Testis (tissue), 3 donors: ENCODE measurements around the gene UBTF. TPM values are rescaled to one million over a fixed set of nuclear protein-coding genes. Genes with fewer than 3 reads are reported as not detected.

Experiments used
- DNase-seq: peaks from one replicate; pipeline ENCODE4 v3.0.0-alpha.2; 2019
- H3K27ac ChIP-seq, 2 donors: fragments of 200-600 bp; sonication (generic); one replicate each; pipeline ENCODE4 v1.5.1; 2019
- H3K27me3 ChIP-seq: fragments of 200-600 bp; sonication (generic); one replicate; pipeline ENCODE4 v1.5.1; 2019
- H3K36me3 ChIP-seq: fragments of 200-600 bp; sonication (generic); one replicate; pipeline ENCODE4 v1.5.1; 2017; ENCODE audit warnings: low read depth; ENCODE audit errors: missing control alignments
- H3K4me1 ChIP-seq: fragments of 200-600 bp; sonication (generic); one replicate; pipeline ENCODE4 v1.5.1; 2019
- H3K4me3 ChIP-seq, 2 donors: fragments of 200-600 bp; sonication (generic); one replicate each; pipeline ENCODE4 v1.5.1; 2017 to 2019
- H3K9me3 ChIP-seq: fragments of 200-600 bp; sonication (generic); one replicate; pipeline ENCODE4 v1.5.1; 2017
- CTCF ChIP-seq, 3 experiments: fragments of 450-650 bp in 2 of 3; fragments of 200-600 bp in 1 of 3; sonication (generic) in 1 of 3; IDR thresholded peaks; one replicate each; pipeline ENCODE4 v1.5.1; 2016 to 2019; ENCODE audit warnings: antibody characterized with exemption in 3 of 3, mild to moderate bottlenecking in 2 of 3, moderate library complexity in 1 of 3
- POLR2A ChIP-seq: fragments of 450-650 bp; IDR thresholded peaks from one replicate; pipeline ENCODE4 v1.6.1; 2017; ENCODE audit warnings: antibody characterized with exemption, mild to moderate bottlenecking, moderate library complexity
- WGBS, 2 donors: methylation state at CpG; one replicate each; pipeline ENCODE4 v1.1.5; 2018; 5-methylcytosine and 5-hydroxymethylcytosine counted together
- intact Hi-C: fragments of 100-400 bp; cut with DNase I; formaldehyde crosslinking; loops from one replicate; pipeline ENCODE4 v1.15.1; 2023; ENCODE audit warnings: low total_unique reads
- polyA plus RNA-seq: library from polyadenylated mRNA; stranded (reverse); fragments of 350-450 nt; fragmentation: Illumina TruSeq; extraction: RNeasy Lipid Tissue Mini Kit (QIAGEN cat#74804); gene quantifications from one replicate; pipeline ENCODE4 v1.2.3, GENCODE V29; 2014; ENCODE audit warnings: low read depth, low replicate concordance; ENCODE audit not compliant: insufficient read depth
- total RNA-seq, 2 donors: library from RNA; depleted of rRNA; stranded (reverse); fragments of >200 nt; gene quantifications; one replicate each; pipeline ENCODE4 v1.2.3, GENCODE V29; 2016

The UBTF gene
- total and polyA plus RNA-seq, 3 donors from 2014 or later: 54.2 to 78.7 (median 69.6) TPM

GRCh38 chr17:44184212-44184810 is 35.2 kb downstream of the UBTF start:
- H3K36me3 ChIP-seq: no peaks in the 10 kb centered on the region
- WGBS, 2 donors: 82 to 91% methylated on average over 8 of the region's 8 CpGs
- H3K27ac ChIP-seq: peak overlapping the region in 1 of 2 donors; percentile 36
- TF ChIP-seq POLR2A: no peak
- no peak for TF ChIP-seq CTCF (IDR thresholded peaks at IDR 0.05)
- intact Hi-C loops: no loop called here
- H3K9me3 ChIP-seq: no peaks in the 10 kb centered on the region
- no peaks in the 10 kb centered on the region for H3K27me3 ChIP-seq
- H3K4me1 ChIP-seq: peaks cover 34% of the 10 kb centered on the region
- H3K4me3 ChIP-seq: no peak overlapping the region
- DNase-seq: no peak

- H3K9me3 ChIP-seq: no peaks in the 10 kb centered on the region
- H3K36me3 ChIP-seq: no peaks in the 10 kb centered on the region
- H3K27me3 ChIP-seq: no peaks in the 10 kb centered on the region
- peak overlapping the region; percentile 19 to 26 for H3K27ac ChIP-seq
- TF ChIP-seq POLR2A: no peak
- no peak for TF ChIP-seq CTCF (IDR thresholded peaks at IDR 0.05)
- intact Hi-C loops: no loop called here
- H3K4me1 ChIP-seq: peaks cover 29% of the 10 kb centered on the region
- WGBS, 2 donors: 84 to 88% methylated on average over 2 of the region's 2 CpGs
- DNase-seq: no peak
- H3K4me3 ChIP-seq: no peak overlapping the region
Measured at GRCh38 chr17:44183024-44183423, 36.5 kb downstream of the UBTF start.

- no peak overlapping the region for H3K27ac ChIP-seq
- intact Hi-C loops: no loop called here
- H3K4me1 ChIP-seq: peaks cover 9% of the 10 kb centered on the region
- no peak overlapping the region for H3K4me3 ChIP-seq
- H3K27me3 ChIP-seq: no peaks in the 10 kb centered on the region
- no peaks in the 10 kb centered on the region for H3K36me3 ChIP-seq
- WGBS, 2 donors: 86 to 92% methylated on average over 8 to 12 of the region's 14 CpGs
- TF ChIP-seq CTCF (IDR thresholded peaks at IDR 0.05): no peak
- TF ChIP-seq POLR2A: no peak
- no peak for DNase-seq
- H3K9me3 ChIP-seq: no peaks in the 10 kb centered on the region
Measured at GRCh38 chr17:44178133-44178532, 41.3 kb downstream of the UBTF start.

- intact Hi-C loops: no loop called here
- WGBS, 2 donors: 60 to 93% methylated on average over 1 to 4 of the region's 4 CpGs
- TF ChIP-seq POLR2A (no peak), CTCF (IDR thresholded peaks at IDR 0.05) (no peak)
- no peak for DNase-seq
- H3K27me3 ChIP-seq: no peaks in the 10 kb centered on the region
- H3K4me1 ChIP-seq: peaks cover 7% of the 10 kb centered on the region
- H3K9me3 ChIP-seq: no peaks in the 10 kb centered on the region
- H3K4me3 ChIP-seq: no peak overlapping the region
- no peak overlapping the region for H3K27ac ChIP-seq
- H3K36me3 ChIP-seq: no peaks in the 10 kb centered on the region
Measured at GRCh38 chr17:44177640-44178039, 41.8 kb downstream of the UBTF start.
